HG03354 (cell line): ENCODE data around the gene MMD2.

Source experiments
- ATAC-seq: cut with Tn5 transposase; IDR thresholded peaks from one replicate; pipeline ENCODE4 v1.9.1; 2021; ENCODE audit warnings: mild to moderate bottlenecking; ENCODE audit not compliant: unreplicated experiment, poor library complexity, severe bottlenecking

Gene MMD2

GRCh38 chr7:4959893-4960292 is 906 bp upstream of the MMD2 start:
- no peak for ATAC-seq

- ATAC-seq = no peak
Measured at GRCh38 chr7:4959306-4959705, 319 bp upstream of the MMD2 start.

- no peak for ATAC-seq
Measured at GRCh38 chr7:4957847-4958476, 1.0 kb downstream of the MMD2 start.

- peak; percentile 53 for ATAC-seq
Measured at GRCh38 chr7:4951903-4952636, 6.9 kb downstream of the MMD2 start.

GRCh38 chr7:4951304-4951703 is 7.7 kb downstream of the MMD2 start:
- no peak for ATAC-seq

GRCh38 chr7:4948402-4948801 is 10.6 kb downstream of the MMD2 start:
- ATAC-seq = no peak

- no peak for ATAC-seq
Measured at GRCh38 chr7:4945949-4946348, 13.0 kb downstream of the MMD2 start.

GRCh38 chr7:4944939-4945338 is 14.0 kb downstream of the MMD2 start:
- no peak for ATAC-seq

GRCh38 chr7:4943297-4943696 is 15.7 kb downstream of the MMD2 start:
- ATAC-seq = no peak

GRCh38 chr7:4939971-4940728 is 18.8 kb downstream of the MMD2 start:
- ATAC-seq = no peak

GRCh38 chr7:4937411-4937810 is 21.6 kb downstream of the MMD2 start:
- no peak for ATAC-seq

- no peak for ATAC-seq
Measured at GRCh38 chr7:4934419-4935025, 24.5 kb downstream of the MMD2 start.

- ATAC-seq = no peak
Measured at GRCh38 chr7:4931943-4932342, 27.0 kb downstream of the MMD2 start.

GRCh38 chr7:4929005-4929404 is 30.0 kb downstream of the MMD2 start:
- no peak for ATAC-seq

- ATAC-seq = no peak
Measured at GRCh38 chr7:4928445-4928844, 30.5 kb downstream of the MMD2 start.

GRCh38 chr7:4919969-4920766 is 38.8 kb downstream of the MMD2 start:
- no peak for ATAC-seq

GRCh38 chr7:4916113-4916512 is 42.9 kb downstream of the MMD2 start:
- no peak for ATAC-seq

GRCh38 chr7:4911111-4911828 is 47.7 kb downstream of the MMD2 start:
- ATAC-seq = no peak

- ATAC-seq = no peak
Measured at GRCh38 chr7:4906682-4907081, 52.3 kb downstream of the MMD2 start.
